ENCODE results near the gene ALG9. TPM values are rescaled to one million over a fixed set of nuclear protein-coding genes. Genes with fewer than 3 reads are reported as not detected.

ALG9 gene
- total and polyA plus RNA-seq, 2 of the 4 experiments (the other 2 are of a cell fraction), result 20.7 to 35.7 TPM

DNA sequence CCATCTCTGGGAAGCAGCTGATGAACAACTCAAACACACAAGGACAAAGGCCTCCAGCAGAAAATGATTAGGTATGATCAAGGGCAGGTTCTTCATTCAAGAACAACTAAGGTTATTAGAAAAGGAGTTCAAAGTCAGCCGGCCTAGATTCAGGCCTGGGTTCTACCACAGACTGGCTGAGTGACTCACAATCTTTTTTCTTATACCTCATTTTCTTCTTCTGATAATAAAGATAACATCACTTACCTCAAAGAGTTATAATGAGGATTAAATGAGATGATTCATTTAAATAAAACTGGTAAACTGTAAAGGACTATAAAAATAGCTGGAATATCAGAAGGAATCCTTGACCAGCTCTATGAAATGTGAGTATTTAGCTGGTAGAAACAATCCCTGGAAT is 55.9 kb downstream of the ALG9 start:
- no peak overlapping the region for H3K4me2 ChIP-seq (ENCODE audit: low read depth, low read length)
- no peak overlapping the region; the same call in 1 of the 2 replicates for H3K18ac ChIP-seq (ENCODE audit: low read depth, low read length)
- no peak overlapping the region for H3K9ac ChIP-seq (ENCODE audit: low read depth, low read length)
- peak; percentile 23 for DNase-seq
- H3K9me3 ChIP-seq (ENCODE audit: control insufficient read depth, insufficient read depth, low read length), result no peaks in the 10 kb centered on the region
- peaks cover 3 to 7% of the 10 kb centered on the region in 2 experiments; a peak in 2 of 4 replicates for H3K79me1 ChIP-seq (ENCODE audit: low read depth in 1 of 2, low read length in 2 of 2)
- ChIA-PET POLR2A (ENCODE audit: unreplicated experiment) (no interaction called here), CTCF (interaction anchor here (0.6 to 1.6 kb wide), 2 partner anchors 12 to 38 kb away, joined by 3 read pairs; no protein-coding TSS in a partner anchor)
- WGBS, 2 experiments (ENCODE audit: extremely low coverage in 2 of 2, insufficient read length in 1 of 2), result no CpG with 5 or more reads among the region's 1 CpG
- no peak overlapping the region for H3K4ac ChIP-seq (ENCODE audit: low read depth, low read length)
- peak overlapping the region in 1 of 2 experiments; percentile 61; a peak in 1 of 4 replicates for H4K8ac ChIP-seq (ENCODE audit: low read depth in 2 of 2, low read length in 2 of 2)
- H3K4me1 ChIP-seq (ENCODE audit: control insufficient read depth, insufficient read depth, low read length), result peaks cover 14% of the 10 kb centered on the region
- no peak overlapping the region for H2BK120ac ChIP-seq (ENCODE audit: low read depth, low read length)
- in situ Hi-C loops (cut with MboI; ENCODE audit: low sequenced_read_pairs), result no loop called here
- H3K14ac ChIP-seq (replicated peaks; ENCODE audit: low read depth, low read length), result no peak overlapping the region
- intact Hi-C loops (cut with micrococcal nuclease), result loop anchor here (5.0 kb wide), 1 partner anchor 33 kb away; no protein-coding TSS in a partner anchor
- no peak overlapping the region for H3K4me3 ChIP-seq (ENCODE audit: insufficient read depth, low read depth, low read length)
- BruUV-seq (replicated peaks), result no TSS peak
- H2AK9ac ChIP-seq (replicated peaks; ENCODE audit: low read depth, low read length, poor library complexity), result no peak overlapping the region
- no peak for ATAC-seq (ENCODE audit: low read depth)
- H4K5ac ChIP-seq (ENCODE audit: low read depth, low read length), result peak overlapping the region; percentile 3; the same call in 1 of the 2 replicates
- H2BK20ac ChIP-seq (ENCODE audit: low read depth, low read length), result no peak overlapping the region
- no peak overlapping the region for H2AFZ ChIP-seq (replicated peaks; ENCODE audit: low read length, poor library complexity)
- dilution Hi-C loops (cut with HindIII; ENCODE audit: low sequenced_read_pairs, unreplicated experiment), result no loop called here
- H3K23ac ChIP-seq (ENCODE audit: low read depth, low read length), result no peak overlapping the region
- H4K91ac ChIP-seq (ENCODE audit: insufficient read depth, low read depth, low read length), result no peak overlapping the region; the same call in 1 of the 2 replicates
- no peak for TF ChIP-seq CHD1 (IDR thresholded peaks at IDR 0.05; ENCODE audit: low read depth, low read length)
- 0 out of 2 replicates have a peak, but pooled peaks cover 6% of the 10 kb centered on the region for H3K9me1 ChIP-seq (ENCODE audit: insufficient read depth, low read length)
- H4K20me1 ChIP-seq (ENCODE audit: insufficient read depth, low read length), result peaks cover 3% of the 10 kb centered on the region; the same call in 1 of the 2 replicates
- H3K27ac ChIP-seq (ENCODE audit: insufficient read depth, low read length), result no peak overlapping the region
- H2BK15ac ChIP-seq (ENCODE audit: low read depth, low read length), result no peak overlapping the region
- peak overlapping the region; percentile 95 for H2BK5ac ChIP-seq (ENCODE audit: low read depth, low read length, poor library complexity, severe bottlenecking)
- no peak overlapping the region for H3K56ac ChIP-seq (ENCODE audit: extremely low read depth, insufficient read depth, low read length)
- no peak overlapping the region; the same call in 1 of the 2 replicates for H2AK5ac ChIP-seq (ENCODE audit: low read depth, low read length)
- no peaks in the 10 kb centered on the region for H3K36me3 ChIP-seq (ENCODE audit: control insufficient read depth, insufficient read depth, low read length)
- no peaks in the 10 kb centered on the region for H3K27me3 ChIP-seq (ENCODE audit: control insufficient read depth, insufficient read depth, low read length)
